ENCODE results near the gene VMP1. TPM values are rescaled to one million over a fixed set of nuclear protein-coding genes. Genes with fewer than 3 reads are reported as not detected.

VMP1 gene
- total and polyA plus RNA-seq, 2 donors from 2014 or later: 96.4 to 338 TPM

- no peak for FAIRE-seq
- H3K36me3 ChIP-seq (ENCODE audit: control insufficient read depth in 2 of 3, insufficient read depth in 3 of 3, low read length in 3 of 3): no peaks in the 10 kb centered on the region
- H3K9ac ChIP-seq (ENCODE audit: low read length in 3 of 3): no peak overlapping the region
- TF ChIP-seq CTCF (IDR thresholded peaks at IDR 0.05; ENCODE audit: borderline replicate concordance, extremely low read depth, insufficient read depth): no peak
- intact Hi-C loops (cut with DNase I): no loop called here
- DNase-seq: no peak
- no peaks in the 10 kb centered on the region for H3K4me1 ChIP-seq (ENCODE audit: control insufficient read depth in 2 of 3, insufficient read depth in 2 of 3, low read depth in 1 of 3, low read length in 3 of 3)
- no peak overlapping the region for H3K4me3 ChIP-seq (ENCODE audit: low read length in 3 of 3)
- no peaks in the 10 kb centered on the region for H3K27me3 ChIP-seq (ENCODE audit: control insufficient read depth, insufficient read depth, low read length)
- no peak overlapping the region for H3K27ac ChIP-seq (ENCODE audit: low read depth in 2 of 2, low read length in 2 of 2)
- H3K9me3 ChIP-seq (ENCODE audit: control insufficient read depth in 2 of 3, insufficient read depth in 1 of 3, low read length in 3 of 3): no peaks in the 10 kb centered on the region
These were observed 12.1 kb downstream of the VMP1 start for GRCh38 chr17:59719526-59719925.

- no peak overlapping the region for H3K27ac ChIP-seq (ENCODE audit: low read depth in 2 of 2, low read length in 2 of 2)
- no peak for TF ChIP-seq CTCF (IDR thresholded peaks at IDR 0.05; ENCODE audit: borderline replicate concordance, extremely low read depth, insufficient read depth)
- no peaks in the 10 kb centered on the region for H3K27me3 ChIP-seq (ENCODE audit: control insufficient read depth, insufficient read depth, low read length)
- intact Hi-C loops (cut with DNase I): no loop called here
- FAIRE-seq: no peak
- H3K9ac ChIP-seq (ENCODE audit: low read length in 3 of 3): no peak overlapping the region
- H3K36me3 ChIP-seq (ENCODE audit: control insufficient read depth in 2 of 3, insufficient read depth in 3 of 3, low read length in 3 of 3): no peaks in the 10 kb centered on the region
- no peaks in the 10 kb centered on the region for H3K9me3 ChIP-seq (ENCODE audit: control insufficient read depth in 2 of 3, insufficient read depth in 1 of 3, low read length in 3 of 3)
- no peaks in the 10 kb centered on the region for H3K4me1 ChIP-seq (ENCODE audit: control insufficient read depth in 2 of 3, insufficient read depth in 2 of 3, low read depth in 1 of 3, low read length in 3 of 3)
- no peak for DNase-seq
- no peak overlapping the region for H3K4me3 ChIP-seq (ENCODE audit: low read length in 3 of 3)
These were observed 15.2 kb downstream of the VMP1 start for GRCh38 chr17:59722623-59723022.

GRCh38 chr17:59723041-59723440 is 15.6 kb downstream of the VMP1 start:
- no peaks in the 10 kb centered on the region for H3K9me3 ChIP-seq (ENCODE audit: control insufficient read depth in 2 of 3, insufficient read depth in 1 of 3, low read length in 3 of 3)
- H3K27ac ChIP-seq (ENCODE audit: low read depth in 2 of 2, low read length in 2 of 2): no peak overlapping the region
- intact Hi-C loops (cut with DNase I): no loop called here
- DNase-seq (no peak), FAIRE-seq (no peak)
- no peaks in the 10 kb centered on the region for H3K4me1 ChIP-seq (ENCODE audit: control insufficient read depth in 2 of 3, insufficient read depth in 2 of 3, low read depth in 1 of 3, low read length in 3 of 3)
- no peak for TF ChIP-seq CTCF (IDR thresholded peaks at IDR 0.05; ENCODE audit: borderline replicate concordance, extremely low read depth, insufficient read depth)
- H3K36me3 ChIP-seq (ENCODE audit: control insufficient read depth in 2 of 3, insufficient read depth in 3 of 3, low read length in 3 of 3): no peaks in the 10 kb centered on the region
- H3K9ac ChIP-seq (ENCODE audit: low read length in 3 of 3): no peak overlapping the region
- no peak overlapping the region for H3K4me3 ChIP-seq (ENCODE audit: low read length in 3 of 3)
- H3K27me3 ChIP-seq (ENCODE audit: control insufficient read depth, insufficient read depth, low read length): no peaks in the 10 kb centered on the region

GRCh38 chr17:59723607-59724006 is 16.2 kb downstream of the VMP1 start:
- Histone ChIP-seq H3K9me3 (ENCODE audit: control insufficient read depth in 2 of 3, insufficient read depth in 1 of 3, low read length in 3 of 3) (no peaks in the 10 kb centered on the region), H3K27me3 (ENCODE audit: control insufficient read depth, insufficient read depth, low read length) (no peaks in the 10 kb centered on the region), H3K36me3 (ENCODE audit: control insufficient read depth in 2 of 3, insufficient read depth in 3 of 3, low read length in 3 of 3) (no peaks in the 10 kb centered on the region), H3K4me3 (ENCODE audit: low read length in 3 of 3) (no peak overlapping the region), H3K9ac (ENCODE audit: low read length in 3 of 3) (no peak overlapping the region), H3K27ac (ENCODE audit: low read depth in 2 of 2, low read length in 2 of 2) (no peak overlapping the region), H3K4me1 (ENCODE audit: control insufficient read depth in 2 of 3, insufficient read depth in 2 of 3, low read depth in 1 of 3, low read length in 3 of 3) (no peaks in the 10 kb centered on the region)
- no peak for TF ChIP-seq CTCF (IDR thresholded peaks at IDR 0.05; ENCODE audit: borderline replicate concordance, extremely low read depth, insufficient read depth)
- DNase-seq (no peak), FAIRE-seq (no peak)
- intact Hi-C loops (cut with DNase I): no loop called here

All from kidney (tissue), 14 donors.